LNCAP (cell line): Measurements from ENCODE around the gene COG8.

Source experiments
- TF ChIP-seq, protein P1 (sequence below): fragments of 450-650 bp; IDR thresholded peaks from 2 replicates; pipeline ENCODE4 v1.5.1; 2017; ENCODE audit warnings: mild to moderate bottlenecking

COG8 gene

DNA sequence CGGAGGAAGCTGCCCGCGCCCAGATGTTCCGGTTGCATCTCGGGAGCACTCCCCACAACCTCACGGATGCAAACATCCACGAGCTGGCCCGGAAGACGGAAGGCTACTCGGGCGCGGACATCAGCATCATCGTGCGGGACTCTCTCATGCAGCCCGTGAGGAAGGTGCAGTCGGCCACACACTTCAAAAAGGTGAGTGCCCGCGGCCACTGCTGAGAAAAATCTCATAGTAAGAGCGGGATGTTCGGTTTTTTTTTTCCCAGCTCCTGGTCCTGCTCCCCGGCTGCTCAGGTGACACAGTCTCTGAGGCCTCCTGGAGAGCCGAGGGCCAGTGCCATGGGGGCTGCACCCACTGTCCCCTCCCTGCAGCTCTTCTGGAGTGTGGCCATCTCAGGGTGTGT, 18.3 kb downstream of the COG8 start:
- TF ChIP-seq, protein P1, sequence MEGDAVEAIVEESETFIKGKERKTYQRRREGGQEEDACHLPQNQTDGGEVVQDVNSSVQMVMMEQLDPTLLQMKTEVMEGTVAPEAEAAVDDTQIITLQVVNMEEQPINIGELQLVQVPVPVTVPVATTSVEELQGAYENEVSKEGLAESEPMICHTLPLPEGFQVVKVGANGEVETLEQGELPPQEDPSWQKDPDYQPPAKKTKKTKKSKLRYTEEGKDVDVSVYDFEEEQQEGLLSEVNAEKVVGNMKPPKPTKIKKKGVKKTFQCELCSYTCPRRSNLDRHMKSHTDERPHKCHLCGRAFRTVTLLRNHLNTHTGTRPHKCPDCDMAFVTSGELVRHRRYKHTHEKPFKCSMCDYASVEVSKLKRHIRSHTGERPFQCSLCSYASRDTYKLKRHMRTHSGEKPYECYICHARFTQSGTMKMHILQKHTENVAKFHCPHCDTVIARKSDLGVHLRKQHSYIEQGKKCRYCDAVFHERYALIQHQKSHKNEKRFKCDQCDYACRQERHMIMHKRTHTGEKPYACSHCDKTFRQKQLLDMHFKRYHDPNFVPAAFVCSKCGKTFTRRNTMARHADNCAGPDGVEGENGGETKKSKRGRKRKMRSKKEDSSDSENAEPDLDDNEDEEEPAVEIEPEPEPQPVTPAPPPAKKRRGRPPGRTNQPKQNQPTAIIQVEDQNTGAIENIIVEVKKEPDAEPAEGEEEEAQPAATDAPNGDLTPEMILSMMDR: no peak

GRCh38 chr16:69320740-69321073, 18.7 kb downstream of the COG8 start:
- TF ChIP-seq, protein P1: no peak

DNA sequence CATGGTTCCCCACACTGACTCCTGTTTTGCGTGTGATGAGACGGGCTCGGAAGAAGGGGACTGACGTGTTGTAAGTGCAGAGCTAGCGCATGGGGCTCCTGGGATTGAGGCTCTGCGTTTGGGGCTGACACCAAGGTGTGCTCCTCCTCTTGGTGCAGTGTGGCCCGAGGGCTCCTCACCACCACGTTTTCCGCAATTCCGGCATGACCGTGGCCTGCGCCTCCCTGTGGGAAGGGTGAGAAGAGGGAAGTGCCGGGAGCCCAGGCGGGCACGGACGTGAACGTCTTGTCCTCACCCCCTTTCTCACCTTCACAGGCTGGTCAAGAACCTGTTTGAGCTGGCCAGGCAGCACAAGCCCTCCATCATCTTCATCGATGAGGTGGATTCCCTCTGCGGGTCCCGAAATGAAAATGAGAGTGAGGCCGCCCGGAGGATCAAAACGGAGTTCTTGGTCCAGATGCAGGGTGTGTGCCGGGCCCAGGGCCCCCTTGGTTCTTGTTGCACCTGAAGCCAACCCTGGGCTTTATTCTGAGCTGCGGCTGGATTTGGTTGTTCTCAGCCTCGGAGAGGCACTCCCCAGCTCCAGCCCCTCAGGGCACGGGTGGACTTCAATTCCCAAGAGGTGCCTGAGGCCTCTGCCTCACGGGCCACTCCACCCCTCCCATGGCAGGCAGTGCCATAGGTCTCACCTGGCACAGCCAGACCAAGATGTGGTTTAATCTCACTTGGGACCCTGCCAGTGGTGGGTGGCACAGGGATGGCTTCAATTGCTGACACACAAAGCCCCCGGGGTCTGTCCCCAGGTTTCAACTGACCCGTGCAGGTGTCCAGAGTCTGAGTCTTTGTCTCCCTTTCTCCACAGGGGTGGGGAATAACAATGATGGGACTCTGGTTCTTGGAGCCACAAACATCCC, 19.3 kb downstream of the COG8 start:
- TF ChIP-seq, protein P1: no peak

GRCh38 chr16:69319381-69319780, 20.0 kb downstream of the COG8 start:
- TF ChIP-seq, protein P1: no peak

- TF ChIP-seq, protein P1: no peak
These were observed 20.5 kb downstream of the COG8 start for GRCh38 chr16:69318911-69319289.

GRCh38 chr16:69318177-69318910, 21.0 kb downstream of the COG8 start:
- TF ChIP-seq, protein P1: no peak

DNA sequence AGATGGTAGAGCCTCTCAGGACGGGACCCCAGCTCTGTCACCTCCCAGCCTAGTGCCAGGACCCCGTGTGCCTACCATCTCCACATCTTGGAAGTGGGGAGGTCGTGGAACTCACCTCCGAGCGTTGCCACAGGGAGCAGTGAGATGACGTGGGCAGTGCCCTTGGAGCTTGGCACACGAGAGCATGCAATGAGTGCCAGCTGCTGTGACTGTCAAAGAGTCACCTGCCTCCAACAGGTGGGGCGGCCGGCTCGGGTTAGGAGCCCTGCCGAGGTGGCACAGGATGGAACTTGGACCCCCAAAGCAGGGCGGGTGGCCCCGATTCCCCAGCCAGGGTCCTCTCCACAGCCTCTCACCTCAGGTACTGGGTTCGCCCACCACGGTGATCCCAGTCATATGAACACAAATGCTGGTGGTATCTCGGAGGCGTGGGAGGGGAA, 22.7 kb downstream of the COG8 start:
- TF ChIP-seq, protein P1: no peak
